PC-9 (cell line): ENCODE data around the gene NDUFS2. TPM values are rescaled to one million over a fixed set of nuclear protein-coding genes. Genes with fewer than 3 reads are reported as not detected.
A peak's percentile ranks its signal among the peaks of the same experiment; 100 is the strongest.

Experiments
- BruUV-seq: library from RNA; stranded (reverse); fragments of 400-500 nt; replicated peaks from 2 replicates; lab custom pipeline; 2021; lab: Mats Ljungman, UMichigan
- CTCF ChIA-PET: fragments of 300-600 bp; sonication (Branson Sonifier 250); formaldehyde crosslinking; loops from one replicate; lab custom pipeline; 2022; ENCODE audit warnings: antibody characterized with exemption; lab: Charles Lee
- POLR2A ChIA-PET: fragments of 300-600 bp; sonication (Branson Sonifier 250); formaldehyde crosslinking; loops from one replicate; lab custom pipeline; 2022; ENCODE audit warnings: antibody characterized with exemption; ENCODE audit not compliant: unreplicated experiment; lab: Charles Lee
- DNase-seq, 2 experiments: peaks; one replicate each; pipeline versions ENCODE4 v3.0.0 to v3.0.0-alpha.2; 2015 to 2022; ENCODE audit warnings: mixed read lengths in 1 of 2
- H2AFZ ChIP-seq: fragments of 200-600 bp; sonication (generic); 2 replicates; pipeline ENCODE4 v1.8.1; 2017; ENCODE audit warnings: antibody characterized with exemption
- H3F3A ChIP-seq: fragments of 200-600 bp; sonication (generic); 2 replicates; pipeline ENCODE4 v1.8.1; 2017; ENCODE audit warnings: antibody characterized with exemption, mild to moderate bottlenecking, low read depth; ENCODE audit not compliant: insufficient read depth
- H3K27ac ChIP-seq: fragments of 200-600 bp; sonication (generic); 2 replicates; pipeline ENCODE4 v1.6.1; 2016; ENCODE audit warnings: mixed run types
- H3K27me3 ChIP-seq: fragments of 200-600 bp; sonication (generic); 2 replicates; pipeline ENCODE4 v1.6.1; 2016; ENCODE audit warnings: low read depth, mixed run types; ENCODE audit not compliant: insufficient read depth
- H3K36me3 ChIP-seq: fragments of 200-600 bp; sonication (generic); 2 replicates; pipeline ENCODE4 v1.6.1; 2016; ENCODE audit warnings: low read depth, mixed run types
- H3K4me1 ChIP-seq: fragments of 200-600 bp; sonication (generic); replicated peaks from 2 replicates; pipeline ENCODE4 v1.6.1; 2016; ENCODE audit warnings: mixed run types; ENCODE audit not compliant: insufficient read depth
- H3K4me2 ChIP-seq: fragments of 200-600 bp; sonication (generic); 2 replicates; pipeline ENCODE4 v1.6.1; 2017; ENCODE audit warnings: mixed run types
- H3K4me3 ChIP-seq: fragments of 200-600 bp; sonication (generic); 2 replicates; pipeline ENCODE4 v1.6.1; 2016; ENCODE audit warnings: mixed run types
- H3K79me2 ChIP-seq: fragments of 200-600 bp; sonication (generic); 2 replicates; pipeline ENCODE4 v1.6.1; 2017; ENCODE audit warnings: low read depth, mixed run types
- H3K9me2 ChIP-seq: fragments of 200-600 bp; sonication (generic); 2 replicates; pipeline ENCODE4 v1.8.1; 2017; ENCODE audit warnings: mild to moderate bottlenecking; ENCODE audit not compliant: insufficient read depth
- H3K9me3 ChIP-seq: fragments of 200-600 bp; sonication (generic); 2 replicates; pipeline ENCODE4 v1.8.1; 2016; ENCODE audit warnings: low read depth; ENCODE audit not compliant: insufficient read depth
- H4K20me1 ChIP-seq: fragments of 200-600 bp; sonication (generic); 2 replicates; pipeline ENCODE4 v1.8.1; 2017; ENCODE audit not compliant: insufficient read depth
- EZH2 ChIP-seq: fragments of 200-600 bp; sonication (generic); IDR thresholded peaks from 2 replicates; pipeline ENCODE4 v1.8.0; 2017; ENCODE audit warnings: antibody characterized with exemption, low read depth
- intact Hi-C: fragments of 100-400 bp; cut with micrococcal nuclease; formaldehyde crosslinking; loops from one replicate; pipeline ENCODE4 v1.10.0; 2022; ENCODE audit not compliant: unreplicated experiment
- microRNA-seq: library from miRNA; unstranded; fragments of <30 nt; microRNA quantifications from one replicate; pipeline ENCODE4 v1.2.0, GENCODE V29; 2021; ENCODE audit warnings: borderline number of aligned reads, borderline replicate concordance
- total RNA-seq: library from RNA; stranded (reverse); gene quantifications from 2 replicates; pipeline ENCODE4 v1.2.3, GENCODE V29; 2021
- TF ChIP-seq, protein P1 (sequence below): fragments of 200-600 bp; sonication (generic); conservative IDR thresholded peaks from 2 replicates; pipeline ENCODE4 v1.6.1; 2017; ENCODE audit warnings: mixed run types, antibody characterized with exemption, mild to moderate bottlenecking, moderate library complexity

The NDUFS2 gene
- total RNA-seq, 1 experiment from 2014 or later: 99.5 TPM

DNA sequence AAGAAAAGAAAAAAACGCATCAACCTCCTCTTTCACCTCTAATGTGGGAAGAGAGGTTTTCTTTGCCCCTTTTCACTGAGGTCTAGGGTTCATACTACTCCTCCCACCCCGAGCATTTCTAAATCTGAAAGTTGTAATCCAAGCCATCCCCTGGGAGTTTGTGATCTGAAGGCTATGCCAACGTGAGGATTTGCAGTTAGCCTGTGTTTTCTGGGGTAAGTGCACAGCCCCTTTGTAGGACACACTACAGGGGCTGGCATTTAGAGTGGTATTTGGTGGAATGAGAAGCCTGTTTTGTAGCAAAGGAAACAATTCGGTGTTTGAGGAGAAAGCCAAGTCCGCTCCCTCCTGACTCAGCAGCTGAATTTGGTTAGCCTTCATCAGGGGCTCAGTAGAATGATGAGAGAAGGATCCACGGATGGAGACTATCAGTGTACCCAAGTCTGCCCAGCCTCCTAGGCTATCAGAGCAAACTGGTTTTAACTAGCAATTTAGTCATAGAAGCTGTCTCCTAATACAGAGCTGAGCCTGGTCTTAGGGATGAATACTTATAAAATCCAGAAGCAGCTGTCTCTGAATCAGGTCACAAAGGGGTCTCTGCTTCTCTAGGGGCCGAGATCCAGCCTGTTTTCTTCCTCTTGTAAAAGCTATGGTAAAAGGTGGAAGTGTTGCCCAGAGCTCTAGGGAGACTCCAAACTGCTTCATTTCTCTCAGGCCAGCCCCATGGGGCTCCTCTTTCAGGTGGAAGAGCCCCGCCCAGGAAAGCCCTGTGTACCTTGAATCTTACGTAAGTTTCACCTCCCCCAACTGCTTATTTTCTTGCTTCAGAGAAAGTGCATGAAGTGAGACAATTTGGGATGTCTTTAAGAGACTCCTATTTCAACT lies 58.5 kb downstream of the NDUFS2 start:
- H3K27me3 ChIP-seq: peaks cover 19% of the 10 kb centered on the region
- ChIA-PET POLR2A (interaction anchor here (0.7 kb wide), 1 partner anchor 83 kb away, joined by 4 read pairs; the partner anchor contains the start of gene B4GALT3), CTCF (no interaction called here)
- H3K79me2 ChIP-seq: no peaks in the 10 kb centered on the region
- no peaks in the 10 kb centered on the region for H3K9me2 ChIP-seq
- H2AFZ ChIP-seq: no peak overlapping the region
- H3K9me3 ChIP-seq: no peaks in the 10 kb centered on the region
- intact Hi-C loops: no loop called here
- peaks cover 29% of the 10 kb centered on the region for H3K4me1 ChIP-seq
- peak overlapping the region; percentile 61 for H3K4me2 ChIP-seq
- H4K20me1 ChIP-seq: no peaks in the 10 kb centered on the region
- H3F3A ChIP-seq: peaks cover 23% of the 10 kb centered on the region; the same call in 1 of the 2 replicates
- no peak for DNase-seq
- no peak for TF ChIP-seq EZH2
- TF ChIP-seq, protein P1, sequence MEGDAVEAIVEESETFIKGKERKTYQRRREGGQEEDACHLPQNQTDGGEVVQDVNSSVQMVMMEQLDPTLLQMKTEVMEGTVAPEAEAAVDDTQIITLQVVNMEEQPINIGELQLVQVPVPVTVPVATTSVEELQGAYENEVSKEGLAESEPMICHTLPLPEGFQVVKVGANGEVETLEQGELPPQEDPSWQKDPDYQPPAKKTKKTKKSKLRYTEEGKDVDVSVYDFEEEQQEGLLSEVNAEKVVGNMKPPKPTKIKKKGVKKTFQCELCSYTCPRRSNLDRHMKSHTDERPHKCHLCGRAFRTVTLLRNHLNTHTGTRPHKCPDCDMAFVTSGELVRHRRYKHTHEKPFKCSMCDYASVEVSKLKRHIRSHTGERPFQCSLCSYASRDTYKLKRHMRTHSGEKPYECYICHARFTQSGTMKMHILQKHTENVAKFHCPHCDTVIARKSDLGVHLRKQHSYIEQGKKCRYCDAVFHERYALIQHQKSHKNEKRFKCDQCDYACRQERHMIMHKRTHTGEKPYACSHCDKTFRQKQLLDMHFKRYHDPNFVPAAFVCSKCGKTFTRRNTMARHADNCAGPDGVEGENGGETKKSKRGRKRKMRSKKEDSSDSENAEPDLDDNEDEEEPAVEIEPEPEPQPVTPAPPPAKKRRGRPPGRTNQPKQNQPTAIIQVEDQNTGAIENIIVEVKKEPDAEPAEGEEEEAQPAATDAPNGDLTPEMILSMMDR: no peak
- BruUV-seq: no TSS peak
- H3K36me3 ChIP-seq: no peaks in the 10 kb centered on the region
- peak overlapping the region; percentile 9; the same call in 1 of the 2 replicates for H3K4me3 ChIP-seq
- H3K27ac ChIP-seq: no peak overlapping the region

DNA sequence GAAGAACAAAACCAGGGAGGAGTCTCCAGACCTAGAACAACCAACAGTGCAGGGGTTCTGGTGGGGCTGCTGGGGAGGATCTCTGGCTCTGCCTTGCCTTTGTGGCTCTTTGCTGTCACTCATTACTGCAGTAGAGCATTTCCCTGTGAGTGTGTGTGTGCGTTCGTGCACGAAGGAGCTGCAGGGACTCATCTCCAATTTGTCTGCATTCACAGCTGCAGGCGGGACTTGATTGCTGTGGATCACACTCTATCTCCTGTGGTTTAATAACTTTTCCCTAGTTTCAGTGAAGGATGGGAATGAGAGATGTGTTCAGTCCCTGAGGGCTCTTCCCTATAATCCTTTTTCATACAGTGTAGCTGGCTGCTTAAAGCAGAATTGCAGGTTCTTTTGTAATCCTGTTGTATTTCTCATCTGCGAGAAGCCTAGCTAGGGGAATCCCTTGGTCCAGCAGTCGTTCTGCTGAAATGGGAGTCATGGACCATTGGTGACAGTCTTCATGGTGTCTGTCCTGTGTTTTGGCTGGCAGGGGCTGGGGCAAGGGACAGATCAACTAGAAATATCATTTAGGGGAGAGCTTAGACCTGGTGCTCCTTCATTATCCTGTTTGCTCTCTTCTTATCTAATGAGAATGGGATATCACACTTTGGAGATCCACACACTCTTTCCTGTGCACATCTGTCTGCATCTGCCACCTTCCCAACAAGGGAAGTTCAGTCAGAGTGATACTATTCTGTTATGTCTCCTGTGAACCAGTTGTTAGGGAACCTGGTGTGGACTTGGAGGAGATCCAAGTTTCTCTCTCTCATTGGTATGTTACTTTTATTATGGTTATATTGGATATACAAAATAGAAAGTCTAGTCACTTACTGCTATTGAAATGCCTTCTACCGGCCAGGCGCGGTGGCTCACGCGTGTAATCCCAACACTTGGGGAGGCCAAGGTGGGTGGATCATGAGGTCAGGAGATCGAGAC lies 59.4 kb downstream of the NDUFS2 start:
- TF ChIP-seq, protein P1: no peak
- no peak for TF ChIP-seq EZH2
- Histone ChIP-seq H3K27me3 (peaks cover 19% of the 10 kb centered on the region), H4K20me1 (no peaks in the 10 kb centered on the region), H2AFZ (0 out of 2 replicates have a peak overlapping the region, but pooled peaks have one; percentile 35), H3K79me2 (no peaks in the 10 kb centered on the region), H3F3A (peaks cover 16% of the 10 kb centered on the region; the same call in 1 of the 2 replicates), H3K4me2 (peak overlapping the region; percentile 61), H3K9me2 (no peaks in the 10 kb centered on the region), H3K27ac (no peak overlapping the region), H3K36me3 (no peaks in the 10 kb centered on the region), H3K4me3 (peak overlapping the region; percentile 9; the same call in 1 of the 2 replicates), H3K4me1 (peaks cover 22% of the 10 kb centered on the region), H3K9me3 (no peaks in the 10 kb centered on the region)
- ChIA-PET POLR2A (no interaction called here), CTCF (no interaction called here)
- intact Hi-C loops: no loop called here
- no TSS peak for BruUV-seq
- no peak for DNase-seq

Small RNAs within 50 kb of the gene (microRNA-seq; reads per million reads assigned to microRNA genes)
- not detected for gene MIR5187

Other genes with a start within 250 kb of the NDUFS2 start
- gene ITLN2, start 247.6 kb upstream of the NDUFS2 start, total RNA-seq: not detected in 2 replicates
- gene F11R, start 181.2 kb upstream of the NDUFS2 start, total RNA-seq: 99.9 and 117 TPM in 2 replicates
- gene TSTD1, start 163.4 kb upstream of the NDUFS2 start, total RNA-seq: 51.4 and 70.8 TPM in 2 replicates
- gene USF1, start 156.4 kb upstream of the NDUFS2 start, total RNA-seq: 34.8 and 43.2 TPM in 2 replicates
- gene ARHGAP30, start 132.5 kb upstream of the NDUFS2 start, total RNA-seq: 0.46 and 0.65 TPM in 2 replicates
- gene NECTIN4, start 112.8 kb upstream of the NDUFS2 start, total RNA-seq: 8.8 and 9.0 TPM in 2 replicates
- gene KLHDC9, start 104.0 kb upstream of the NDUFS2 start, total RNA-seq: 5.6 and 7.4 TPM in 2 replicates
- gene PFDN2, start 84.3 kb upstream of the NDUFS2 start, total RNA-seq: 68.2 and 74.4 TPM in 2 replicates
- gene NIT1, start 84.3 kb upstream of the NDUFS2 start, total RNA-seq: 25.9 and 26.8 TPM in 2 replicates
- 26.7 and 29.8 TPM in 2 replicates for gene DEDD, start 69.7 kb upstream of the NDUFS2 start, total RNA-seq
- gene UFC1, start 48.4 kb upstream of the NDUFS2 start, total RNA-seq: 74.2 and 74.9 TPM in 2 replicates
- 32.3 and 34.8 TPM in 2 replicates for gene USP21, start 42.9 kb upstream of the NDUFS2 start, total RNA-seq
- gene PPOX, start 35.9 kb upstream of the NDUFS2 start, total RNA-seq: 23.1 and 26.4 TPM in 2 replicates
- gene B4GALT3, start 24.9 kb upstream of the NDUFS2 start, total RNA-seq: 35.5 and 47.8 TPM in 2 replicates
- 0.08 TPM in 1 of 2 replicates, not detected in the other for gene ADAMTS4, start 3.3 kb upstream of the NDUFS2 start, total RNA-seq
- 1.3 TPM in 1 of 2 replicates, not detected in the other for gene FCER1G, start 12.9 kb downstream of the NDUFS2 start, total RNA-seq
- not detected in 2 replicates for gene APOA2, start 21.3 kb downstream of the NDUFS2 start, total RNA-seq
- gene TOMM40L, start 23.7 kb downstream of the NDUFS2 start, total RNA-seq: 4.3 and 6.7 TPM in 2 replicates
- not detected in 2 replicates for gene NR1I3, start 35.8 kb downstream of the NDUFS2 start, total RNA-seq
- not detected in 2 replicates for gene PCP4L1, start 56.4 kb downstream of the NDUFS2 start, total RNA-seq
- gene MPZ, start 107.6 kb downstream of the NDUFS2 start, total RNA-seq: 0.39 and 0.43 TPM in 2 replicates
- 215 and 216 TPM in 2 replicates for gene SDHC, start 112.0 kb downstream of the NDUFS2 start, total RNA-seq
- gene CFAP126, start 165.5 kb downstream of the NDUFS2 start, total RNA-seq: 1.5 TPM in 1 of 2 replicates, not detected in the other